HEK293T (cell line): ENCODE data around the gene TMEM134.

Experiments
- CTCF ChIA-PET: fragments of 350-600 bp; formaldehyde crosslinking; extraction: SDS; loops from one replicate; lab custom pipeline; 2021; ENCODE audit warnings: antibody characterized with exemption, inconsistent platforms; lab: Yijun Ruan, JAX
- POLR2A ChIA-PET: fragments of 350-600 bp; formaldehyde crosslinking; extraction: SDS; loops from one replicate; lab custom pipeline; 2020; ENCODE audit warnings: antibody characterized with exemption, inconsistent platforms; lab: Yijun Ruan, JAX
- DNase-seq: peaks from one replicate; pipeline ENCODE4 v3.0.0; 2012; ENCODE audit warnings: mixed read lengths; ENCODE audit errors: extremely low spot score
- ARNT ChIP-seq: fragments of 450-650 bp; IDR thresholded peaks from 2 replicates; pipeline ENCODE4 v1.6.1; 2017; ENCODE audit warnings: mild to moderate bottlenecking
- BHLHE40 ChIP-seq: fragments of 450-650 bp; IDR thresholded peaks from 2 replicates; pipeline ENCODE4 v1.6.1; 2016; ENCODE audit warnings: mild to moderate bottlenecking, moderate library complexity, borderline replicate concordance
- CTBP1 ChIP-seq: fragments of 450-650 bp; IDR thresholded peaks from 2 replicates; pipeline ENCODE4 v1.6.1; 2016; ENCODE audit warnings: borderline replicate concordance
- ELF4 ChIP-seq: fragments of 450-650 bp; IDR thresholded peaks from 2 replicates; pipeline ENCODE4 v1.6.1; 2017; ENCODE audit warnings: antibody characterized with exemption
- FOXA1 ChIP-seq: fragments of 450-650 bp; IDR thresholded peaks from 2 replicates; pipeline ENCODE4 v1.6.1; 2016; ENCODE audit warnings: mild to moderate bottlenecking
- FOXK2 ChIP-seq: fragments of 450-650 bp; IDR thresholded peaks from 2 replicates; pipeline ENCODE4 v1.6.1; 2016; ENCODE audit warnings: mild to moderate bottlenecking
- FOXM1 ChIP-seq: fragments of 450-650 bp; IDR thresholded peaks from 2 replicates; pipeline ENCODE4 v1.6.1; 2017; ENCODE audit warnings: mild to moderate bottlenecking, borderline replicate concordance
- HDGF ChIP-seq: fragments of 450-650 bp; IDR thresholded peaks from 2 replicates; pipeline ENCODE4 v1.6.1; 2017; ENCODE audit warnings: antibody characterized with exemption, borderline replicate concordance
- L3MBTL2 ChIP-seq: fragments of 450-650 bp; conservative IDR thresholded peaks from 2 replicates; pipeline ENCODE4 v1.6.1; 2016; ENCODE audit warnings: mild to moderate bottlenecking
- LEF1 ChIP-seq: fragments of 450-650 bp; IDR thresholded peaks from 2 replicates; pipeline ENCODE4 v1.6.1; 2017; ENCODE audit warnings: mild to moderate bottlenecking, borderline replicate concordance
- NFRKB ChIP-seq: fragments of 450-650 bp; IDR thresholded peaks from 2 replicates; pipeline ENCODE4 v1.6.1; 2016; ENCODE audit warnings: mild to moderate bottlenecking, moderate library complexity
- PKNOX1 ChIP-seq: fragments of 450-650 bp; IDR thresholded peaks from 2 replicates; pipeline ENCODE4 v1.6.1; 2016
- SP1 ChIP-seq: fragments of 450-650 bp; IDR thresholded peaks from 2 replicates; pipeline ENCODE4 v1.6.1; 2017
- SUZ12 ChIP-seq: fragments of 450-650 bp; IDR thresholded peaks from 2 replicates; pipeline ENCODE4 v1.6.1; 2016; ENCODE audit warnings: mild to moderate bottlenecking
- TARDBP ChIP-seq: fragments of 450-650 bp; IDR thresholded peaks from 2 replicates; pipeline ENCODE4 v1.6.1; 2016
- ZNF384 ChIP-seq: fragments of 450-650 bp; IDR thresholded peaks from 2 replicates; pipeline ENCODE4 v1.6.1; 2016

The TMEM134 gene

GRCh38 chr11:67416416-67417335 lies 52.4 kb downstream of the TMEM134 start:
- ChIA-PET POLR2A (interaction anchor here (1.1 to 4.8 kb wide), 2 partner anchors 15 to 51 kb away, joined by 4 to 42 read pairs; partner anchors contain the start of gene PPP1CA), CTCF (no interaction called here)
- no peak for DNase-seq
- TF ChIP-seq ELF4 (no peak), SP1 (no peak), FOXA1 (no peak), SUZ12 (no peak), ZNF384 (no peak), FOXM1 (no peak), PKNOX1 (no peak), ARNT (no peak), L3MBTL2 (no peak), CTBP1 (no peak), BHLHE40 (no peak), TARDBP (no peak), FOXK2 (no peak), LEF1 (no peak), HDGF (no peak)

GRCh38 chr11:67415501-67416304 lies 53.3 kb downstream of the TMEM134 start, which contains the start of gene CARNS1:
Gene CARNS1 (plus strand): TSS chr11:67415678. CDS start chr11:67416200, 522 bp downstream.
- DNase-seq = no peak
- CTCF ChIA-PET = no interaction called here
- POLR2A ChIA-PET = no interaction called here
- TF ChIP-seq L3MBTL2 (no peak), ZNF384 (no peak), FOXA1 (no peak), TARDBP (no peak), FOXK2 (no peak), BHLHE40 (no peak), ARNT (no peak), FOXM1 (no peak), SUZ12 (no peak), PKNOX1 (no peak), SP1 (no peak), CTBP1 (no peak), HDGF (no peak), LEF1 (no peak), ELF4 (no peak), NFRKB (no peak)

- TF ChIP-seq SP1 (no peak), NFRKB (no peak), PKNOX1 (no peak)
- ChIA-PET POLR2A (interaction anchor here (0.7 to 3.6 kb wide), 3 partner anchors 12 to 54 kb away, joined by 3 to 25 read pairs (median 3); partner anchors contain the start of gene PPP1CA), CTCF (interaction anchor here (0.6 to 2.0 kb wide), 2 partner anchors 12 to 75 kb away, joined by 3 to 4 read pairs; partner anchors contain the start of gene PPP1CA)
- DNase-seq = no peak
Observed at GRCh38 chr11:67413266-67413849, 55.7 kb downstream of the TMEM134 start.

GRCh38 chr11:67412495-67413179 lies 56.4 kb downstream of the TMEM134 start:
- no peak for DNase-seq
- ChIA-PET CTCF (interaction anchor here (2.0 kb wide), 1 partner anchor 12 kb away, joined by 4 read pairs; the partner anchor contains the start of gene PPP1CA), POLR2A (interaction anchor here (0.7 to 3.6 kb wide), 5 partner anchors 8 to 55 kb away, joined by 3 to 25 read pairs (median 6); partner anchors contain the start of genes PPP1CA and RAD9A)
- no peak for TF ChIP-seq ARNT
- TF ChIP-seq ELF4 = no peak
- no peak for TF ChIP-seq NFRKB

GRCh38 chr11:67411785-67412152 lies 57.3 kb downstream of the TMEM134 start:
- no peak for DNase-seq
- TF ChIP-seq ZNF384 (no peak), ARNT (no peak), HDGF (no peak), CTBP1 (no peak)
- CTCF ChIA-PET = no interaction called here
- POLR2A ChIA-PET = interaction anchor here (0.8 to 3.6 kb wide), 4 partner anchors 8 to 20 kb away, joined by 6 to 25 read pairs (median 8); partner anchors contain the start of genes PPP1CA and RAD9A
